BE2C (cell line): ENCODE data around the gene HOXB3.

ENCODE experiments used
- DNase-seq: peaks from one replicate; pipeline ENCODE4 v3.0.0-alpha.2; 2020
- H3K27me3 ChIP-seq: fragments of 250-450 bp; sonication (Bioruptor Pico); 2 replicates; pipeline ENCODE4 v1.5.1; 2020; ENCODE audit warnings: mild to moderate bottlenecking
- H3K36me3 ChIP-seq: fragments of 250-450 bp; sonication (Bioruptor Pico); 2 replicates; pipeline ENCODE4 v1.5.1; 2020; ENCODE audit warnings: mild to moderate bottlenecking
- H3K4me1 ChIP-seq: fragments of 250-450 bp; sonication (Bioruptor Pico); 2 replicates; pipeline ENCODE4 v1.5.1; 2020
- H3K4me3 ChIP-seq: 2 replicates; pipeline ENCODE4 v1.5.1; 2011; ENCODE audit warnings: low read depth, low read length
- H3K9me3 ChIP-seq: fragments of 250-450 bp; sonication (Bioruptor Pico); 2 replicates; pipeline ENCODE4 v1.5.1; 2020
- CTCF ChIP-seq: IDR thresholded peaks from 2 replicates; pipeline ENCODE4 v1.5.1; 2012; ENCODE audit warnings: mild to moderate bottlenecking, low read depth, low read length

HOXB3 gene

GRCh38 chr17:48562934-48563333 lies 27.1 kb downstream of the HOXB3 start:
- peaks cover 99% of the 10 kb centered on the region for H3K27me3 ChIP-seq
- no peaks in the 10 kb centered on the region for H3K4me1 ChIP-seq
- no peak for DNase-seq
- no peaks in the 10 kb centered on the region for H3K36me3 ChIP-seq
- no peak for TF ChIP-seq CTCF
- no peak overlapping the region for H3K4me3 ChIP-seq
- no peaks in the 10 kb centered on the region for H3K9me3 ChIP-seq

- H3K4me1 ChIP-seq, result no peaks in the 10 kb centered on the region
- no peak for DNase-seq
- no peaks in the 10 kb centered on the region for H3K9me3 ChIP-seq
- TF ChIP-seq CTCF, result peak; percentile 35; the same call in 1 of the 2 replicates
- no peaks in the 10 kb centered on the region for H3K36me3 ChIP-seq
- H3K27me3 ChIP-seq, result peaks cover 99% of the 10 kb centered on the region
- H3K4me3 ChIP-seq, result no peak overlapping the region
Observed at GRCh38 chr17:48561884-48562810, 27.9 kb downstream of the HOXB3 start.

GRCh38 chr17:48559840-48560817 lies 29.9 kb downstream of the HOXB3 start:
- peaks cover 97% of the 10 kb centered on the region for H3K27me3 ChIP-seq
- no peak for DNase-seq
- TF ChIP-seq CTCF, result no peak
- H3K36me3 ChIP-seq, result no peaks in the 10 kb centered on the region
- no peak overlapping the region for H3K4me3 ChIP-seq
- no peaks in the 10 kb centered on the region for H3K4me1 ChIP-seq
- no peaks in the 10 kb centered on the region for H3K9me3 ChIP-seq

- Histone ChIP-seq H3K9me3 (no peaks in the 10 kb centered on the region), H3K27me3 (peaks cover 97% of the 10 kb centered on the region), H3K36me3 (no peaks in the 10 kb centered on the region), H3K4me3 (no peak overlapping the region), H3K4me1 (no peaks in the 10 kb centered on the region)
- DNase-seq, result no peak
- no peak for TF ChIP-seq CTCF
Observed at GRCh38 chr17:48559122-48559839, 30.8 kb downstream of the HOXB3 start.

- no peak for DNase-seq
- no peak for TF ChIP-seq CTCF
- Histone ChIP-seq H3K9me3 (no peaks in the 10 kb centered on the region), H3K27me3 (peaks cover 98% of the 10 kb centered on the region), H3K36me3 (no peaks in the 10 kb centered on the region), H3K4me3 (no peak overlapping the region), H3K4me1 (no peaks in the 10 kb centered on the region)
Observed at GRCh38 chr17:48558831-48559121, 31.3 kb downstream of the HOXB3 start.
